Occipital lobe (tissue), 2 donors: ENCODE results near the gene IDH3G. TPM values are rescaled to one million over a fixed set of nuclear protein-coding genes. Genes with fewer than 3 reads are reported as not detected.

Experiments used
- DNase-seq: peaks from one replicate; lab custom pipeline; 2025; lab: John Stamatoyannopoulos, UW
- total RNA-seq: library from RNA; depleted of rRNA; stranded (reverse); fragments of >200 nt; gene quantifications from one replicate; pipeline ENCODE4 v1.2.3, GENCODE V29; 2014

The IDH3G gene
- total RNA-seq, 1 donor from 2014 or later: 29.0 TPM

DNA sequence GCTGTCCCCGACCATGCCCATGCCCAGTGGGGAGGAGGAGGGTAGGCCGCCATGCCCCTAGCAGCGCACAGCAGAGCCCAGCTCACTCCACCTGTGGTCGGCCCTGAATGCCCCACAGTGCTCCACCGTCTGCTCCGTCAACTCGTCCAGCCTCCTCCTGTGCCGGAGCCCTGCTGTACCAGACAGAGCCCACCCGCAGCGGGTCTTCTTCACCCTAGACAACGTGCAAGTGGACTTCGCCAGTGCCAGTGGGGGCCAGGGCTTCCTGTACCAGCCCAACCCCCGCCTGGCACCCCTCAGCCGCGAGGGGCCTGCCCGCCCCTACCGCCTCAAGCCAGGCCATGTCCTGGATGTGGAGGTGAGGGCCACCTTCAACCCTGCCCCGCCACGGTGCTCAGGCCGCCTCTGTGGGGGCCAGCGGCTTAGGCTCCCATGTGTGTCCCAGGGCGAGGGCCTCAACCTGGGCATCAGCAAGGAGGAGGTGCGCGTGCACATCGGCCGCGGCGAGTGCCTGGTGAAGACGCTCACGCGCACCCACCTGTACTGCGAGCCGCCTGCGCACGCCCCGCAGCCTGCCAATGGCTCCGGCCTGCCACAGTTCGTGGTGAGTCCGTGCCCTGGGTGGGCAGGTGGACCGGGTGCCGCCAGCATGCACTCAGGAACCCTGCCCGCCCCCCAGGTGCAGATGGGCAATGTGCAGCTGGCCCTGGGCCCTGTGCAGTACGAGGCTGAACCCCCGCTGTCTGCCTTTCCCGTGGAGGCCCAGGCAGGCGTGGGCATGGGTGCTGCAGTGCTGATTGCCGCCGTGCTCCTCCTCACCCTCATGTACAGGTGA is 20.2 kb downstream of the IDH3G start:
- DNase-seq: no peak

DNA sequence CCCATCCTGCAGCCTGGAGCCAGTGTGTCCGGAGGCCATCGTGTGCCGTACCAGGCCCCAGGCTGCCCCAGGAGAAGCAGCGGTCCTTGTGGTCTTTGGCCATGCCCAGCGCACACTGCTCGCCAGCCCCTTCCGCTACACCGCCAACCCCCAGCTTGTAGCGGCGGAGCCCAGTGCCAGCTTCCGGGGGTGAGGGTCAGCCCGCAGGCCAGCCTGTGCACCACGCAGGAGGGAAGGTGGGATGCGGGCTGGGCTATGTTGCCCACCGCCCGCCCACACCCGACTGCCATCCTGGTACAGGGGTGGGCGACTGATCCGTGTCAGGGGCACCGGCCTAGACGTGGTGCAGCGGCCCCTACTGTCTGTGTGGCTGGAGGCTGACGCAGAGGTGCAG is 21.0 kb downstream of the IDH3G start:
- no peak for DNase-seq

DNA sequence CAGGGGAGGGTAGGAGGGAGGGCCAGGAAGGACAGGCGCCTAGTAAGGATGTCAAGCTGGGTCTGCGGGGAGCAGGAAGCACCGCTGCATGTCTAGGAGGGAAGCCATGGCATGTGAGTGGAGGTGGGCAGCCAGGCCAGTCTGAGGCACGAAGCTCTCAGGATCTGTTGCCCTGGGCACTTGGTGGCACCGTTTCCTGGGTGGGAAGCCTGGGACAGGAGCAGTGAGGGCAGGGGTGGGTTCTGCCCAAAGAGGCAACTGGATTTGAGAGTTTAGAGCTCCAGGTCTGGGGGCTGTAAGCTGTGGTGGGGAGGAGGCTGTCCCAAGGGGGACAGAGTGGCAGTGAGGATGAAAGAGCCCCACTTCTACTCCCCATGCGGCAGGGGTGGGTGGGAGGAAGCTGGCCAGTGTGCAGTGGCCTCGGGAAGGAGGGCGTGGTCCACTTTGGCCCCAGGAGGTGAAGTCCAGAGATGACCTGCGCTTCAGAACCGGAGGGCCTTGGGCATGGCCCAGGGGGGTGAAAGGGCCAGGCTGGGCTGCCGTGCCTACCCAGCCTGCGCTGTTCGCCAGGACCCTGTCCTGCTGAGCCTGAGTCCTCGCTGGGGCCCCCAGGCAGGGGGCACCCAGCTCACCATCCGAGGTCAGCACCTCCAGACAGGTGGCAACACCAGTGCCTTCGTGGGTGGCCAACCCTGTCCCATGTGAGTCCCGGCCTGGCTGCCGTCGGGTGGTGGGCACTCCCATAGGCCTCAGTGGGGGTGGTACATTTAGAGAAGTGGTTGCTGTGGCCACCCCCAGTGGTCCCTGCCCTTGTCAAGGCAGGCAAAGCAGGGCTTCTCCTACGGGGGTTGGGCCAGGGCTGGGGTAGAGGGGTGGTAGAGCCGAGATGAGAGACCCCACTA is 21.6 kb downstream of the IDH3G start:
- no peak for DNase-seq

DNA sequence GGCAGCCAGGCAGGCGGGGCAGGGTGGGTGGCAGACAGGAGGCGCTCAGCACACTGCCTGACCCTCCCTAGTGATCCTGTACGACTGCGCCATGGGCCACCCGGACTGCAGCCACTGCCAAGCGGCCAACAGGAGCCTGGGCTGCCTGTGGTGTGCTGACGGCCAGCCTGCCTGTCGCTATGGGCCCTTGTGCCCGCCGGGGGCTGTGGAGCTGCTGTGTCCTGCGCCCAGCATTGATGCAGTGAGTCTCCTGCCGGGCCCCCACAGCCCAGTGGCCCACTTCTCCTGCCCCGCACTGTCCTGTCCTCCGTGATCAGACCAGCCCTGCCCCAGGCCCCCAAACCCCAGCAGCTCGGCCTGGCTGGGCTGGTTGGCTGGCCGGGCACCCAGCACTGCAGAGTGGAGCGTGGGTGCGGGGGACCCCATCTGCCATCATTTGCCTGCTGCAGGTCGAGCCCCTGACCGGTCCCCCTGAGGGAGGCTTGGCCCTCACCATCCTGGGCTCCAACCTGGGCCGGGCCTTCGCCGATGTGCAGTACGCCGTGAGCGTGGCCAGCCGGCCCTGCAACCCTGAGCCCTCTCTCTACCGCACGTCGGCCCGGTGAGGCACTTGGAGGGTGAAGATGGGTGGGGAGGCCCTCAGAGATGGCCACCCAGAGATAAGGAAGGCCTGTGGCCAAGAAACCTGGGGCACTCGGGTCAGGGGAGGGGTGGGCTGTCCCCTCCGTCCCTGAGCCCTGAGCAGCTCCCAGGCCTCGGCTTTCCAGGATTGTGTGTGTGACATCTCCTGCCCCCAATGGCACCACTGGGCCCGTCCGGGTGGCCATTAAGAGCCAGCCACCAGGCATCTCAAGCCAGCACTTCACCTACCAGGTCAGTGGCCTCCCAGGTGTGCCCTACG is 22.5 kb downstream of the IDH3G start:
- DNase-seq: no peak

DNA sequence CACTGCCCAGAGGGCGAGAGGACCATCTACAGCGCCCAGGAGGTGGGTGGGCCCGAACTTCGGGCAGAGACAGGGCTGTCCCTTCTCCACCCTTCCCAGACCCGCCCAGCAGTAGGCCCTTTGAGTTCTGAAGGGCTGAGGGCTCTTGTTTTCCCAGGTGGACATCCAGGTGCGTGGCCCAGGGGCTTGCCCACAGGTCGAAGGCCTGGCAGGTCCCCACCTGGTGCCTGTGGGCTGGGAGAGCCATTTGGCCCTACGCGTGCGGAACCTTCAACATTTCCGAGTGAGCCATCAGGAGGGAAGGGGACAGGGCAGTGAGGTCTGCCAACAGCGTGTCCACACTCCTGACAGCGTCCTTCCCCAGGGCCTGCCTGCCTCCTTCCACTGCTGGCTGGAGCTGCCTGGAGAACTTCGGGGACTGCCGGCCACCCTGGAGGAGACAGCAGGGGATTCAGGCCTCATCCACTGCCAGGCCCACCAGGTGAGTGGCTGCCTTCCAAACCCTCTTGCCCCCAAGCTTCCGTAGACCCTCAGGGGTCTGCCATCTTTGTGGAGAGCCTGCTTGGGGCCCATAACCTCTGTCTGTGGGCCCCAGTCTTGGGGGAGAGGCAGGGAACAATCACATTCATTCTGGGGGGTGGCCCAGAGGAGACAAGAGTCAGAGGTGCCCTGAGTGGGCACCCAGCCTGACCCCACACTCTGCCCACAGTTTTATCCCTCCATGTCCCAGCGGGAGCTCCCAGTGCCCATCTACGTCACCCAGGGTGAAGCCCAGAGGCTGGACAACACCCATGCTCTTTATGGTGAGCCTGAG is 23.4 kb downstream of the IDH3G start:
- DNase-seq: no peak

DNA sequence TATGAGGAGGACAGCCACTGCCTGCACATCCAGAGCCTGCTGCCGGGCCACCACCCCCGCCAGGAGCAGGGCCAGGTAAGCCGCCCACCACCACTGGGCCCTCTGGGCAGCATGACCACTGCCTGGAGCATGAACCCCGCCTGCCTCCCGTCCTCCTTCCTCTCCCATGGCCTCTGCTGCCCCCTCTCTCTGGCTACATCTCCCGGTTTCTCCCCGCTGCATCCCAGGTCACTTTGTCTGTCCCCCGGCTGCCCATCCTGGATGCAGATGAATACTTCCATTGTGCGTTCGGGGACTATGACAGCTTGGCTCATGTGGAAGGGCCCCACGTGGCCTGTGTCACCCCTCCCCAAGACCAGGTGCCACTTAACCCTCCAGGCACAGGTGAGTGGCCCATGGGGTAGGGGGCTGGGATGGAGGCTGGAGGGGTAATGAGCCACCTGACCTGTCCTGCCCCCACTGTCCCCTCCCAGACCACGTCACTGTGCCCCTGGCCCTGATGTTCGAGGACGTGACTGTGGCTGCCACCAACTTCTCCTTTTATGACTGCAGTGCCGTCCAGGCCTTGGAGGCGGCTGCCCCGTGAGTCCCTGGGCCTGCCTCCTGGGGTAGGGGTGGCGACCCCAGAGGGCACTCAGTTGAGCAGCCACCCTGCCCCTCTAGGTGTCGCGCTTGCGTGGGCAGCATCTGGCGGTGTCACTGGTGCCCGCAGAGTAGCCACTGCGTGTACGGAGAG is 24.1 kb downstream of the IDH3G start:
- no peak for DNase-seq

DNA sequence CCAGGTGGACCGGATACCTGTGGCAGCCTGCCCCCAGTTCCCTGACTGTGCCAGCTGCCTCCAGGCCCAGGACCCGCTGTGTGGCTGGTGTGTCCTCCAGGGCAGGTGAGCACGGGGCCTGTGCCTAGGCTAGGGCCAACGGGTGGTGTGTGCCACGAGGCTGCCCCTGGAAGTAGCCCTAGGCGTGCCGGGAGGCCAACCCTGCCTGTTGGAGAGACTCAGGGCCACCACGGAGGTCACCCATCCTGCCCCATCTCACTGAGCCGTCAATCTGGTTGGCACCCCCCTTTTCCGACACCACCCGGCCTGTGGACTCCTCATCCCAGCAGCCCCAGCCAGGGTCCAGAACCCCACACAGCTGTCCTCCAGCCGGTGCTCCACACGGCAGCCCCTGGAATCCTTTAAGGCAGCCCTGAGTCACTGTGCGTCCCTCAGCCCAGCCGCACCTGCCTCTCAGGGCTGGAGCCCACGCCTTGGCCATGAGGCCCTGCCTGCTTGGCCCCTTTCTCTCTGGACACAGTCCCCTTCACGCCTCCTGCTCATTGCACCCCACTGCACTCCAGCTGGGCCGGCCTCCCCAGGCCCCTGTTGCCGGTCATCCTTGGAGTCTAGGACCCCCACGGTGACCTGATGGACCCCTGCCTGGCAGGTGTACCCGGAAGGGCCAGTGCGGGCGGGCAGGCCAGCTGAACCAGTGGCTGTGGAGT is 24.9 kb downstream of the IDH3G start:
- DNase-seq: no peak

DNA sequence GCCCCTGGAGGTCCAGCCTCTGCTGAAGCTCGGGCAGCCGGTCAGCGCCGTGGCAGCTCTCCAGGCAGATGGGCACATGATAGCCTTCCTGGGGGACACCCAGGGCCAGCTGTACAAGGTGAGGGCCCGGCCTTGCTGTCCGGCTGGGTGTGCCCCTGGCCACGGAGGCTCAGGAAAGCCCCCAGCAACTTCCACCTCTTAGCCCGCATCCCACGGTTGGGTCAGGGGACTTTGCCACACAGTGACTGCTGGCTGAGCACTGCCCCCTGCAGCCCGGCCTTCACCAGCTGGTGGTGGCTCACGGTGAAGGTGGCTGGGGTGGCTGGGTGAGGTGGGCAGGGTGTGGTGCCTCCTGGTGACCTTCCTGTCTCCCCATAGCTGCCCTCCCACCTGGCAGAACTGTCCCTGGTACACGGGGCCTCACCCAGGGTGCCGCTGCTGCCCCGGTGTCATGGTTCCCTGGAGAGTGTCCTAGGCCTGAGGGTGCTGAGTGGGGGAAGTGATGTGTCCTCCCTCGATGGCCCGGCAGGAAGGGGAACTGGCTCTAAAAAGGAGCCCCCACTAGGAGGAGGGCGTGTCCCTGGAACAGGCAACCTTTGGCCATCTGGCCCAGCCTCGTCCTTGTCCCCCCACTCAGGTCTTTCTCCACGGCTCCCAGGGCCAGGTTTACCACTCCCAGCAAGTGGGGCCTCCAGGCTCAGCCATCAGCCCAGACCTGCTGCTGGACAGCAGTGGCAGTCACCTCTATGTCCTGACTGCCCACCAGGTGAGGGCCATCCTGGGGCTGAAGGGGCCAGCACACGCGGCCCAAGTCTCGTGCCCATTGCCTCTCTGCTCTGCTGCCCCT is 25.6 kb downstream of the IDH3G start:
- no peak for DNase-seq

DNA sequence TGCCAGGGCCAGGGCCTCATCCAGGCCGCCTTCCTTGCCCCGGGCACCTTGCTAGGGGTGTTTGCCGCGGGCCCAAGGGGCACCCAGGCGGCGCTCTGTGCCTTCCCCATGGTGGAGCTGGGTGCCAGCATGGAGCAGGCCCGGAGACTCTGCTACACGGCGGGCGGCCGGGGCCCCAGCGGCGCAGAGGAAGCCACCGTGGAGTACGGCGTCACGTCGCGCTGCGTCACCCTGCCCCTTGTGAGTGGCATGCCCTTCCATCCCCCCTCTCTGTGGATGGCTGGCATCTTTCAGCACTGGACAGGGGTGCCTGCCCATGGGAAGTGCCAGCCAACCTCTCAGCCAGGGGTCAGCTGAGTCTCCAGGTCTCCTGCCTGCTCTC is 26.5 kb downstream of the IDH3G start:
- DNase-seq: no peak

DNA sequence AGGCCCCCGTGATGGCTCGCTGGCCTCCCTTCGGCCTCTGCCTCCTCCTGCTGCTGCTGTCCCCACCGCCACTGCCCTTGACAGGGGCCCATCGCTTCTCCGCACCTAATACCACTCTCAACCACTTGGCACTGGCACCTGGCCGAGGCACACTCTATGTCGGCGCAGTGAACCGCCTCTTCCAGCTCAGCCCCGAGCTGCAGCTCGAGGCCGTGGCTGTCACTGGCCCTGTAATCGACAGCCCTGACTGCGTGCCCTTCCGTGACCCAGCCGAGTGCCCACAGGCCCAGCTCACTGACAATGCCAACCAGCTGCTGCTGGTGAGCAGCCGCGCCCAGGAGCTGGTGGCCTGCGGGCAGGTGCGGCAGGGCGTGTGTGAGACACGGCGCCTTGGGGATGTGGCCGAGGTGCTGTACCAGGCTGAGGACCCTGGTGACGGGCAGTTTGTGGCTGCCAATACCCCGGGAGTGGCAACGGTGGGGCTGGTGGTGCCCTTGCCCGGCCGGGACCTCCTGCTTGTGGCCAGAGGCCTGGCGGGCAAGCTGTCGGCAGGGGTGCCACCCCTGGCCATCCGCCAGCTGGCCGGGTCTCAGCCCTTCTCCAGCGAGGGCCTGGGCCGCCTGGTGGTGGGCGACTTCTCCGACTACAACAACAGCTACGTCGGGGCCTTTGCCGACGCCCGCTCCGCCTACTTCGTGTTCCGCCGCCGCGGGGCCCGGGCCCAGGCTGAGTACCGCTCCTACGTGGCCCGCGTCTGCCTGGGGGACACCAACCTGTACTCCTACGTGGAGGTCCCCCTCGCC is 27.1 kb downstream of the IDH3G start:
- no peak for DNase-seq

DNA sequence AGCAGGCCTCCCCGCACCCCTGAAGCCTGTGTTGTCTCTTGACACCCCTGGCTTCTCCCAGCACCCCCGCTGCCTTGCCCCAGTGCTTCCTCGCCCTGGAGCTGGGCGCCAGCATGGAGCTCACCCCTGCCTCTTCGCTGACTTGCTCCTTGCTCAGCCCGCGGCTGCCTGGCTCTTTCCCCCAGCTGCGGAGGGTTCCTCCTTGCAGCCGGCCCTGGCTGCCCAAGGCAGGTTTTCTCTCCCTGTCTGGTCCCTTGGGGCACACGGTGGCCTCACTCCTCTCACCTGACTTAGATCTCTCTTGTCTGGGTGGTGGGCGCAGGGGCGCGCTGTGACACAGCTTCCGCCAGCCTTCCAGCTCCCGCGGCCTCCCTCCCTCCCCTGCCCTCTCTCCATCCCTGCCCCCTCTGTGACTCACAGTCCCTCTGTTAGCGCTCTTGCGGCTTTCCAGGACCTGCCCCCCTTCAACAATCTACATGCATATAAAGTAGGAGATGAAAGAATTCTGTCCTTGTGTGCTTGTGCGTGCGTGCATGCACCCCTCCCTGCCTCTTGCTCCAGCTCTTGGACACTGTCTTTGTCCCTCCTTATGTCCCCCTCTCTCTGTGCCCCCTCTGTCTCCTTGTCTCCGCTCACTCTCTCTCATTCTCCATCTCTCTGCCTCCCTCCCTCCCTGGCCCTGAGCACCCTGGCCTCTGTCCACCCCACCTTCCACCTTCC is 27.9 kb downstream of the IDH3G start:
- peak; percentile 27 for DNase-seq

DNA sequence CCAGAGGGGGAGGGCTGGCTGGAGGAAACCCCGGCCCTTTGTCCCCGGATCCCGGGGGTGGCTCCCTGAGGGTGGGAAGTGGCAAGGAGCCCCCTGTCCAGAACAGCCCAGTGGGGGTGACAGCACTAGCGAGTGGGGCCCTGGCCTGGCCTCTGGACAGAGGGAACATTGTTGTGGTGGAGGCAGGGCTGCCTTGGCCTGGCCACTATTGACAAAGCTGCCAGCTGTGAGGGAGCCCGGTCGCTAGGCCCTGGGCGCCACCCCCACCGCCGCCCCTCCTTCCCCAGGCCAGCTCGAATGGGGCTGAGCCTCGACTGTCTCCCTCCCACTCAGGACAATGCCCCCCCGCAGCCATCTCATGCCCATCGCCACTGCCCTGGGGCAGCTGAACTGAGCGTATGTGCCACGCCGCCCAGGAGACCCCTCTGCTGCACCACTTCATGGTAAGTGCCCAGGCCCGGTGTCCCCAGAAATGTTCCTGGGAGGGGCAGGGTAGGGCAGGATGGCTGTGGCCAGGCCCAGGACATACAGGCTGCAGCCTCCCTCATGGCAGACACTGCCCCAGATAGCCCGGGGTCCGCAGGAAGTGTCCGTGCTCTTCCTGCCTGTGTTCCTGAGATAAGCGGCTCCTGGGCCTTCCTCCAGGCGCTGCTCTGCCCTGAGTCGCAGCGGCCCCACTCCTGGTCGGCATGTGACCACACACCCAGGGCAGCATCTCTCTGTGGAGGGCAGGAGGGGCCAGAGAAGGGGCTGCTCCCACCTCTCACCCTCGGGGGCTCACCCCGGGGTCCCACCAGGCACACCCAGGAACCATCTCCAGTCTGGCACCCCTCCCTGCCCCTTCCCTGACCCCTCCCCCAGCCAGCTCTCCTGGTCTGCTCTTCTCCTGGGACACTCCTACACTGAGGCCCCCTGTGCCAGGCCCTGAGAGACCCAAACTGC is 28.8 kb downstream of the IDH3G start:
- peak; percentile 82 for DNase-seq

DNA sequence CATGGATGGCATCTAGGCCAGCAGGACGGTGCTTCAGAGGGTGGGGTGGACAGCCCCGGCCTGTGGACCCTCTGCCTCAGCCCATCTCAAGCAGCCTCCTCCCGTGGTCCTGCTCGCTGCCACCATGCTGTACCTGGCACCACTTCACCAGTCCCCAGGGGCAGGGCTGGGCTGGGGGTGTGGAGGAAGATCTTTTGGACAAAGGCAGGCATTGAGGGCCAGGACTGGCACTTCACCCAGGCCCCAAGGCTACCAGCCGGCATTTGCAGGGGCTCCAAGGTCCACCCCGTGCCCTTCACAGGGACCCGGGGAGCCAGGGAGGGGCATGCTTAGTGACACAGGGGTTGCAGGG is 29.4 kb downstream of the IDH3G start:
- DNase-seq: no peak

DNA sequence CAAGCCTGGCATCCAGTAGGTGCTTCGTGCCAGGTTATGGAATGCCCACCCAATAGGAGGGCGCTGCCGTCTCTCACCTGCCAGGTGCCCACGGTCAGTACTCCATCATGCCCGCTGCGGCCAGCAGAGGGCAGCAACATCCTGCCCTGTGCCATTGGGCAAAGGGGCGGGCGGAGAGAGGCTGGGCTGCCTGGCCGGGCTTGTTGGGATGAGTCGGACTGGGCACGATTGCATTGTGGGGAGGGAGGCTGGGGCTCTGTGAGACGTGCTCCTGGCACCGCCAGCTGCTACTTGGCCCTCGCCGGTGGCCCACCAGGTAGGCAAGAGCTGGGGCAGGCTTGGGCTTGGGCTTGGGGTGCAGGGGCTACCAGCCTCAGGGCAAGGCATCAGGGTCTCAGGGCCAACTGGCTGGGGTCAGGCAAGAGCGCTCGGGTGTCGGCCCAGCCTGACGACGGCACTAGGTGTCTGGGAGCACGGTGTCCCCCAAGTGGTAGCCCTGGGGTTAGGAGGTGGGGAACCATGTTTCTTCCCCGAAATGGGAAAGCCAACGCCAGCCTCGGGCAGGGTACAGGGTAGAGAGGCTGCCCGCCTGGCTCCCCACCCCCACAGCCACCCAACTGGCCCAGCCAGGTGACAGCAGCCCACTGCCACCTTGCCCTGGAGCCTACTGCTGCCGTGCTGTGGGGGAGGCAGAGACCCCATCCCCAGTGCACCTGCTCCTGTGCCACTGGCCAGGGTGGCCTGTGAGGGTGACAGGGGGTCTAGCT is 30.0 kb downstream of the IDH3G start, which contains the start of gene PLXNB3:
Gene PLXNB3 (plus strand): TSS at position 261 of the 767 bp plus-strand sequence. CDS start 1,287 bp downstream, outside the sequence.
- DNase-seq: peak; percentile 71
